ENCODE data around the gene PGLYRP1.

Gene PGLYRP1

DNA sequence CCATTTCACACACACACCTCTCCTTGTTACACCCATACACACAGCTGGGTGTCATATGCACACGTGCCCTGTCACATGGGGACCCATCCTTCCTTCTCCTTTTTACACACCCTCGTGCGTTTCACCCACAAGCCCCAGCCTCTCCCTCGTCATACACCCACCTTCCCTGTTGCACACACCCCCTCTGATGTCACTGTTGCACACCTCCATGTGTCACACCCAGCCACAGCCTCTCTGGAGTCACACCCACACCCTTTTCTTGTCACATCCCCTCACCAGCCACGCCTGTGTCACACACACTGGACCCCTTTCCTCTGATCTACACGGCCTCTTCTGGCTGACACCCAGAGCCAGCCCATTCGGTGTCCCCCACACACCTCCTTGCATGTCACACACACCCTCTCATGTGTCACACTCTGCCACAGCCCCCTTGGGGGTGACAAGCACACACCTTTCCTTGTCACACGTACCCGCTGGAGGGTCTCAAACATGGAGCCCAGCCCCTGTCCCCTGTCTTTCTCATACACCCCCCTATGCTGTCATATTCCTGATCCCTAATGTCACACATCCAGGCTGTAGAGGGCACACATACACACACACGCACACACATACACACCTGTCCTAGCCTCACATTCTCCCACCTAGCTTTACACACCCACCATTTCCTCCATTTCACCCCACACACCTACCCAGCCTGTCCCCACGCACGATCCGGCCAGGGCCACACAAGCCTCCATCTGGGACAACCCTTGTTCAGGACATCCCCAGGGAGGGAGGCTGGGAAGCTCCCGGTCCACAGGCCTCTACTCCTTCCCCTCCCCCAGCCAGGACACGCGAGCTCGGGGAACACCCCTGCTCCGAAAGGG is 50.5 kb downstream of the PGLYRP1 start:
- peak overlapping the region in 1 of 11 experiments; percentile 44; a peak in 4 of 22 replicates for H3K9ac ChIP-seq
- H4K20me1 ChIP-seq = no peaks in the 10 kb centered on the region
- H3K36me3 ChIP-seq = no peaks in the 10 kb centered on the region
- no peak for TF ChIP-seq Cebpa-rat (IDR thresholded peaks at IDR 0.05)
- peaks cover 19 to 71% (median 59%) of the 10 kb centered on the region in 10 experiments for H3K4me1 ChIP-seq
- peak overlapping the region in 3 of 10 experiments; percentile 36 to 59 (median 47); a peak in 7 of 20 replicates for H3K4me3 ChIP-seq
- no peaks in the 10 kb centered on the region for H3K27me3 ChIP-seq
- H3K27ac ChIP-seq = peak overlapping the region in 2 of 11 experiments; percentile 30 to 48; a peak in 3 of 22 replicates
- no peaks in the 10 kb centered on the region for H3K9me3 ChIP-seq (replicated peaks in 1 of 11)
- peak overlapping the region; percentile 81 to 94 (median 87) for H3K4me2 ChIP-seq

DNA sequence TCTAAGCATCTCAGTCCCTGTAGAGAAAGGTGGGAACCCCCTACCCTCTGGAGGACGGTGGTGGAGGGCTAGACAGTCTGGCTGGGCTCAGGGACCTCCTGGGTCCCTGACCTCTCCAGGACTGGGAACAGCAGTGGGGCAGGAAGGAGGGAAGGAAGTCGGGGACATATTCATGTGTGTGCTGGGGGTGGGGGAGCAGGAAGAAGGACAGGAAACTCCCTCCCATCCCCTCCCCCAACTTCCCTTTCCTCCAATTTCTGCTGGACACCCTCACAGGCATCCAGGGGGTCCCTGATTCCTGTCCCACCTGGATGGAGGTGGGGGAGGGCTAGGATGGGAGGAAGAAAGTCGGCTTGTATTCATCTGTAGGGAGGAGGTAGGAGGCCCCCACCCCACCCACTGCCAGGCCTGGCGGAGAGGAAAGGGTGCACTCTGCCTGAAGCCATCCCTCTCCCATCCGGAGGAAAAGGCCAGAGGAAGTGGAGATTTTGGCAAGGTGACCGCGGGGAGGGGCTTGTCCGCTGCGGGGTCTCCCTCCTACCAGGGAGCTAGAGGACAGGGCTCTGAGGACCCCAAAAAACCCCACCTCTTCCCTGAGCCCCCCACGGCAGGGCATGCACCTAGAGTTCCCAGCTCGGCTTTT is 51.5 kb downstream of the PGLYRP1 start:
- H3K4me3 ChIP-seq = peak overlapping the region in 4 of 10 experiments; percentile 7 to 44 (median 20); a peak in 7 of 20 replicates
- no peaks in the 10 kb centered on the region for H3K36me3 ChIP-seq
- H3K27me3 ChIP-seq = no peaks in the 10 kb centered on the region
- no peaks in the 10 kb centered on the region for H3K9me3 ChIP-seq (replicated peaks in 1 of 11)
- H3K4me1 ChIP-seq = peaks cover 19 to 62% (median 51%) of the 10 kb centered on the region in 10 experiments
- H3K9ac ChIP-seq = peak overlapping the region in 8 of 11 experiments; percentile 6 to 52 (median 22); a peak in 10 of 22 replicates
- H3K4me2 ChIP-seq = peak overlapping the region; percentile 81 to 94 (median 87)
- TF ChIP-seq Cebpa-rat (IDR thresholded peaks at IDR 0.05) = no peak
- H3K27ac ChIP-seq = peak overlapping the region in 10 of 11 experiments; percentile 6 to 58 (median 28); a peak in 12 of 22 replicates
- no peaks in the 10 kb centered on the region for H4K20me1 ChIP-seq

DNA sequence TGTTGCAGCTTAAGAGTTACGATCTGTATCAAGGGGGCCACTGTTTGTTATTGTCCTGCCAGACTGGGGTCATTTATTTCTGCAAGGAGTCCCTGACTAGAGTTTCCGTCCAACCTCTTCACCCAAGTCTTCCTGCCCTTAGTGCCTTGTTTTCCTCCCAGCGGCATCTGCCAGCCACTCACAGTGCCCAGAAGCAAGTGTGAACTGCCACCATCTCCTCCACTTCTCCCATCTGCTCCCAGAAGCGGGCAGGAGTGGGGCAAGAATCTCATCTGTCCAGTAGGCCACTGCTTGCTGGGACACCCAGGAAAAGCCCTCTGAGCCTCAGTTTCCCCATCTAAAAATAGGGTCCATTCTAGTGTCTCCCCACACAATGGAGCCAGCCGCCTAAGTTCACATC is 53.2 kb downstream of the PGLYRP1 start:
- no peaks in the 10 kb centered on the region for H3K27me3 ChIP-seq
- no peaks in the 10 kb centered on the region for H3K36me3 ChIP-seq
- no peaks in the 10 kb centered on the region for H3K9me3 ChIP-seq (replicated peaks in 1 of 11)
- no peak overlapping the region for H3K9ac ChIP-seq
- no peak overlapping the region for H3K27ac ChIP-seq
- TF ChIP-seq Cebpa-rat (IDR thresholded peaks at IDR 0.05) = no peak
- H3K4me1 ChIP-seq = peaks cover 19 to 47% (median 34%) of the 10 kb centered on the region in 10 experiments
- no peak overlapping the region for H3K4me3 ChIP-seq
- no peak overlapping the region for H3K4me2 ChIP-seq
- H4K20me1 ChIP-seq = no peaks in the 10 kb centered on the region
